Measurements from ENCODE around the gene MANEAL. TPM values are rescaled to one million over a fixed set of nuclear protein-coding genes. Genes with fewer than 3 reads are reported as not detected.
A peak's percentile ranks its signal among the peaks of the same experiment; 100 is the strongest.

The MANEAL gene
- total and polyA plus RNA-seq, 8 donors, result 4.3 to 11.2 (median 5.4) TPM

- H3K4me1 ChIP-seq, result peaks cover 14 to 56% of the 10 kb centered on the region in 2 donors
- no peaks in the 10 kb centered on the region for H3K9me3 ChIP-seq
- H3K27ac ChIP-seq, result peak within 1 kb of the TSS; percentile 89 to 94
- peak; percentile 91 to 98 (median 95) for DNase-seq
- H3K4me3 ChIP-seq, result peak within 1 kb of the TSS; percentile 81 to 89
- ATAC-seq, result peak; percentile 94
- intact Hi-C loops (cut with DNase I), result no loop called here
- peaks cover 0 to 54% of the 10 kb centered on the region in 2 donors for H3K36me3 ChIP-seq
- no peaks in the 10 kb centered on the region for H3K27me3 ChIP-seq
- TF ChIP-seq CTCF (IDR thresholded peaks at IDR 0.05), result no peak
Observed at GRCh38 chr1:37807555-37808368, 14.1 kb downstream of the MANEAL start, which contains the start of the genes C1orf122 and YRDC. C1orf122 (plus strand) TSS chr1:37807790; CDS start chr1:37808405, 615 bp downstream. YRDC (minus strand) TSS chr1:37808208; CDS start chr1:37808180, 28 bp downstream.

DNA sequence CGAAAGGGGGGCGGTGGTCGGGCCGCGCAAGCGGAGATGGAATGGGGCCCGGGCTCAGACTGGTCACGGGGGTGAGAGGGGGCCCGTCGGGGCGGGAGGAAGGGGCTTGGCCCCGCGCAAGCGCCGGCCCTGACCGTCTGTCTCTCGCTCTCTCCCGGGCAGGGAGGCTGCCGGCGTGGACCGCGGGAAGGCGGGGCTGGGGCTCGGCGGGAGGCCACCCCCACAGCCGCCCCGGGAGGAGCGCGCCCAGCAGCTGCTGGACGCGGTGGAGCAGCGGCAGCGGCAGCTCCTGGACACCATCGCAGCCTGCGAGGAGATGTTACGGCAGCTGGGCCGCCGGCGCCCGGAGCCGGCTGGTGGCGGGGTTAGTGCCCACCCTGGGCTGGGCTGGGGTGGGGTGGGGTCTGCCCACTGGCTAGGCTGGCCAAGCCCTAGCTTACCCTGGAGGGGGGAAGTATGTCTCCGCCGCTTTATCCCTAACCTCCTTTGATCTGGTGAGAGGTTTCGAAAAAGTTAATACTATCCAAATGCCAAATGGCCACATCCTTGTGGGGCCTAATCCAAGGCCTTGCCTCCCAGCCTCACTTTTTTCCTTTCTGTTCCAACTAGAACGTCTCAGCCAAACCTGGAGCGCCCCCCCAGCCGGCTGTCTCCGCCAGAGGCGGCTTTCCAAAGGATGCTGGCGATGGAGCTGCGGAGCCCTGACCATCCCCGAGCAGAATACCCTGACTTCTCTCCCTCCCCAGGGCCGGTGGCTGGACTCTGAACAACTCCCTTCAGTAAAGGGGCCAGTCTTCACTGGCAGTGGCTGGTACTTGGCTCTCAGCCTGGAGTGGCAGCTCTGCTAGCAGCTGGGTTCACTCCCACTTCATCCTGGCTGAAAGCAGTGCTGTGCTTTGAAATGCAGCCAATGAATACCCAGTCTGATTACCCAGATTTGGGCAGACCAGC is 15.0 kb downstream of the MANEAL start:
- Histone ChIP-seq H3K27me3 (no peaks in the 10 kb centered on the region), H3K27ac (peak overlapping the region; percentile 89 to 94), H3K36me3 (peaks cover 0 to 52% of the 10 kb centered on the region in 2 donors), H3K4me1 (peaks cover 14 to 65% of the 10 kb centered on the region in 2 donors), H3K4me3 (peak overlapping the region; percentile 81 to 89), H3K9me3 (no peaks in the 10 kb centered on the region)
- intact Hi-C loops (cut with DNase I), result no loop called here
- ATAC-seq (peak; percentile 85), DNase-seq (peak in 3 of 4 donors; percentile 73 to 93 (median 78))
- TF ChIP-seq CTCF (IDR thresholded peaks at IDR 0.05), result no peak

DNA sequence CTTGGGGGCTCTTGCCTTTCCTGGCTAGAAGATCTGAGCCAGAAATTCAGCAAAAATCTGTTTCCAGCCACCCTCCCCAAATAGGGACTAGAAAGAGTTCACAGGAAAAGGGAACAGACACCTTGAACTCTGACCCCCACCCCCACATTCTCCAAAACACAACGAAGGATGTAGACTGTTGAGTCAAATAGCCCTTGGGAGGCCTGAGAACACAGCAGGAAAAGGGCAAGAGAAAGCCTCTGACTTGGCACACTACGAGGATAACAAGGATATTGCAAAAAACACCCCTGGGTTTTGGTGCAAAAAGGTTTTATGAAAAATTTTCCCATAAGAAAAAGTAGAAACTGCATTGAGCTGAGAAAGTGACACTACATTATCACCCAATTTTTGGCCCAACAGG is 16.3 kb downstream of the MANEAL start:
- Histone ChIP-seq H3K4me1 (peaks cover 14 to 70% of the 10 kb centered on the region in 2 donors), H3K27ac (peak overlapping the region in 1 of 2 donors; percentile 28), H3K36me3 (peaks cover 0 to 50% of the 10 kb centered on the region in 2 donors), H3K27me3 (no peaks in the 10 kb centered on the region), H3K9me3 (no peaks in the 10 kb centered on the region), H3K4me3 (no peak overlapping the region)
- no peak for DNase-seq
- intact Hi-C loops (cut with DNase I), result no loop called here
- no peak for ATAC-seq
- TF ChIP-seq CTCF (IDR thresholded peaks at IDR 0.05), result no peak

GRCh38 chr1:37811027-37811655 is 17.5 kb downstream of the MANEAL start:
- Histone ChIP-seq H3K36me3 (peaks cover 0 to 50% of the 10 kb centered on the region in 2 donors), H3K9me3 (no peaks in the 10 kb centered on the region), H3K4me3 (no peak overlapping the region), H3K4me1 (peaks cover 14 to 67% of the 10 kb centered on the region in 2 donors), H3K27ac (peak overlapping the region in 1 of 2 donors; percentile 28), H3K27me3 (no peaks in the 10 kb centered on the region)
- peak; percentile 74 to 82 for TF ChIP-seq CTCF (IDR thresholded peaks at IDR 0.05)
- ATAC-seq, result peak; percentile 30
- DNase-seq, result peak in 3 of 4 donors; percentile 52 to 87 (median 75)
- intact Hi-C loops (cut with DNase I), result no loop called here
